Retinal pigment epithelial cell (primary cell): Measurements from ENCODE around the gene KRT35.

Source experiments
- DNase-seq: peaks from one replicate; pipeline ENCODE4 v3.0.0-alpha.2; 2010; ENCODE audit warnings: low read depth
- H3K4me3 ChIP-seq: 2 replicates; pipeline ENCODE4 v1.5.1; 2011; ENCODE audit warnings: mild to moderate bottlenecking, low read length, control low read depth, moderate library complexity
- TF ChIP-seq, protein P1 (sequence below): conservative IDR thresholded peaks from 2 replicates; pipeline ENCODE4 v1.5.1; 2011; ENCODE audit warnings: low read depth, low read length, control low read depth, inconsistent platforms

KRT35 gene

DNA sequence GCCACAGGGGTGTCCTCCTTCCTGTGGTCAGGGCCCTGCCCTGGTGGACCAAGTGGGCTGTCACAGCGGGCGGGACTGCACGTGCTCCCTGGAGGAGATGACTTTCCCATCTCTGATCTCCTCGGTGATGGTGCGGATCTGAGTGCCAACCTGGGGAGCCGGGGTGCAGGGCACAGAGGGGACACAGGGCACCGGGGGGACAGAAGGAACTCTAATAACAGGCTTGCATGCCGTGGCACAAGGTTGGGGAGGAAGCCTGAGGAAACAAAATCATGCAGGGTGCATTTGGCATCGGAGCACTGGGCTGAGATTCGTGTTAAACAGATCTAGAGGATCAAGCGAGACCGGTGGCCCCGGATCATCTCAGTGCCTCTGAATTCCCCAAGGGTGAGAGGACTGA lies 5.4 kb upstream of the KRT35 start:
- H3K4me3 ChIP-seq = no peak overlapping the region
- no peak for DNase-seq
- TF ChIP-seq, protein P1, sequence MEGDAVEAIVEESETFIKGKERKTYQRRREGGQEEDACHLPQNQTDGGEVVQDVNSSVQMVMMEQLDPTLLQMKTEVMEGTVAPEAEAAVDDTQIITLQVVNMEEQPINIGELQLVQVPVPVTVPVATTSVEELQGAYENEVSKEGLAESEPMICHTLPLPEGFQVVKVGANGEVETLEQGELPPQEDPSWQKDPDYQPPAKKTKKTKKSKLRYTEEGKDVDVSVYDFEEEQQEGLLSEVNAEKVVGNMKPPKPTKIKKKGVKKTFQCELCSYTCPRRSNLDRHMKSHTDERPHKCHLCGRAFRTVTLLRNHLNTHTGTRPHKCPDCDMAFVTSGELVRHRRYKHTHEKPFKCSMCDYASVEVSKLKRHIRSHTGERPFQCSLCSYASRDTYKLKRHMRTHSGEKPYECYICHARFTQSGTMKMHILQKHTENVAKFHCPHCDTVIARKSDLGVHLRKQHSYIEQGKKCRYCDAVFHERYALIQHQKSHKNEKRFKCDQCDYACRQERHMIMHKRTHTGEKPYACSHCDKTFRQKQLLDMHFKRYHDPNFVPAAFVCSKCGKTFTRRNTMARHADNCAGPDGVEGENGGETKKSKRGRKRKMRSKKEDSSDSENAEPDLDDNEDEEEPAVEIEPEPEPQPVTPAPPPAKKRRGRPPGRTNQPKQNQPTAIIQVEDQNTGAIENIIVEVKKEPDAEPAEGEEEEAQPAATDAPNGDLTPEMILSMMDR = no peak

DNA sequence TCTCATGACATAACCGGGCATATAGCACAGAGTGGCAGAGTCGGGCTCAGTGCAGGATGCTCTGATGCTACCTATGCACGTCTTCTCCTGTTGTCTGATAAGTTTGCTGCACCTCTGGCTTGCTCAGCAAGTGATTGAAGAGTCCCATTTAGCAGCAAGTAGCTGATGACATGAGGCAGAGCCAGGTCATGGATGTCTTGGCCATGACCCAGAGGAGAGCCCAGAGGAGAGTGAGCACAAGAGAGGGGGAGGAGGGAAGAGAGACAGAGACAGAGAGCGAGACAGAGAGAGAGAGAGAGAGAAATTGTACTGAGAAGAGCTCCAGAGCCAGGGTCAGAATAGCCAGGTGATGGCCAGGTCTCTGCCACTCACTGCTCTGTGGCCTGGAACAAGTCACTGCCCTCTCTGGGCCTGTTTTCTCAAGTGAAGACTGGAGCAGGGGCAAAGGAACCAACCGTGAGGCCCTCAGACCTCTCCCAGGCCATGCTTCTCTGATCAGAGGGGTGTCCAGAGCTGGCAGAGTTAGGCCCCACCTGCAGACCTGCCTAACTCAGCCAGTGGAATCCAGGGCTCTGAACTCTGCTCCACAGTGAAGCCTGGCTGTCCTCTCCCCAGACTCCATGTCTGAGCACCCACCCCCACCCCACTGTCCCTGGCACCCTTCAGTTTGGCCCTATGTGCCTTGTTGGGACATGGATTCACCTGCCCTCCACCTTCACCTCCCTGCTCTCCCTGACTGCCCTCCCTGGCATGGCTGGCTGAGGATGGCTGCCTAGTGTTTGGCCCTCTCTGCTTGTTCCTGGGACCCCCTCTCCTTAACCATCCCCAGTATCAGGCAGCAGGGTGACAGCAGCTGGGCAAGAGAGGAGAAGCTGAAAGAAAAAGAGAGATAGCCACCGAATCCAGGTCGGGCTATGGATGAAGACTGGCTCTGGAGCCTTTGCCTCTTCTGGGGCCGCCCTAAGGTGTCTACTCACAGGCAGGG lies 4.3 kb upstream of the KRT35 start:
- DNase-seq = no peak
- TF ChIP-seq, protein P1 = no peak
- no peak overlapping the region for H3K4me3 ChIP-seq

DNA sequence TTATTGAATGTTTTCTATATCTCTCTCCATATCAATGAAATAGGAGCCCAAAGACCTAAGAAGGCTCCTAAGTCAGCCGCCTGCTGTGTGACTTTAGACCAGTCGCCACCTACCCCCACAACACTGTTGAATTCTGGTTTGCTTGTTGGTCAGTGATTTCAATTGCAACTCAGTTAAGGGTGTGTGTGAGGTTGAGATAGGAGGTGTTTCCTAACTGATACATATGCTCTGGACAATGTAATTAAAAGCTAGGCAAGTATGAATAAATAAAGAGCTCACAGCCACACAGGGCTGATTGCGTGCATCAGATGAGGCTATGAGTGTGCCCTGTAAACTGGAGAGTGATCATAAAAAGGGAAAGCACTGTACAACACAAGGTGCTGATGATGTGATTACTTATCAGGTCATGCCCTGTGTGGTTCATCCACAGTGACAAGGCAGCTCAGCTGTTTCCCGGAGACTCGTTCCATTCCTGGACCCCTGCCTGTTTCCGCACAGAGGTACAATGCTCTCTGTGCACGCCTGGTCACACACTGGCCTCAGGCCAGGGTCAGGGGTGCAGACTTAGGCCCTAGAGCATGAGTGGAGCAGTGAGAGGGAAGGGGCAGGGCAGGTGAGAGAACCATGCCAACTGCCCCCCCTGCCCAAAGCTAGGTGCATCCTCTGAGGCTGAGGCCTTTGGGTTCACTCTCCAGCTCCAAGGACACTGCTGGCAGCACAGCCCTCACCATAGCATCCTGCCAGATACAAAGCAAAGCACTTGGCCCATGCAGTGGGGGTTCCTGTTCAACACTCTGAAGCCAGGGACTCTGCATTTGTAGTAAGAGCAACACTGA lies 3.3 kb upstream of the KRT35 start:
- TF ChIP-seq, protein P1 = no peak
- DNase-seq = no peak
- no peak overlapping the region for H3K4me3 ChIP-seq

DNA sequence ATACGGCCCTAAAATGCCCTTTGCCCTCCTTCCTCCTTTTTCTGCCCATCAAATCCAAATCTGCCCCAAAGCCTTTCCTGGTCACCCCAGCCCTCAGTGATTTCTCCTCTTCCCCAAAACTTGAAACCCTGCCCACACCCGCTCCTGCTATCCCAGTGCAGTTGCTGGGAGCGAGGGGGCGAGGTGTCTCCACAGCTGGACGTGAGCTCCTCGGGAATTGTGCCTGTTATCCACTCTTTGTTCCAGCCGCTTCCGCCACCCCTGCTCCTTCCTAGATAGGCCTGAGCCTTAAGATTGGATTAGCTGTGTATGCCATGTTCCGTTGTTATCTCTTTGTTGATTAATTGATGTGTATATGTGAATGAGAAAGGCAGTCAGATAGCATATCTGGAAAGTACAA lies 2.6 kb upstream of the KRT35 start:
- no peak overlapping the region for H3K4me3 ChIP-seq
- no peak for DNase-seq
- TF ChIP-seq, protein P1 = no peak

DNA sequence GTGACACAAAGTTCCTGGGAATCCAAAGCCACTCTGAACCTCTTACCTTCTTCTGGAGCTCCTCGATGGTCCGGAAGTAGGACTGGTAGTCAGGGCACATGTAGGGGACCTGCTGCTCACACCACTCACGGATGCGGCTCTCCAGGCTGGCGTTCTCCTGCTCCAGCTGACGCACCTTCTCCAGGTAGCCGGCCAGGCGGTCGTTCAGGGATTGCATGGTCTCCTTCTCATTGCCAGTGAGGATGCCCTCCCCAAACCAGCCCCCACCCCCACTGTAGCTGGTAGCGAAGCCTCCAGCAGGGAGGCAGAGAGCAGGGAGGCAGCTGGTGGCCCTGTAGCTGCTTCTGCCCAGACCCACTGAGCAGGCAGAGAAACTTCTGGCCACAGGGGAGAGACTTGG lies 370 bp downstream of the KRT35 start:
- TF ChIP-seq, protein P1 = no peak
- no peak for DNase-seq

DNA sequence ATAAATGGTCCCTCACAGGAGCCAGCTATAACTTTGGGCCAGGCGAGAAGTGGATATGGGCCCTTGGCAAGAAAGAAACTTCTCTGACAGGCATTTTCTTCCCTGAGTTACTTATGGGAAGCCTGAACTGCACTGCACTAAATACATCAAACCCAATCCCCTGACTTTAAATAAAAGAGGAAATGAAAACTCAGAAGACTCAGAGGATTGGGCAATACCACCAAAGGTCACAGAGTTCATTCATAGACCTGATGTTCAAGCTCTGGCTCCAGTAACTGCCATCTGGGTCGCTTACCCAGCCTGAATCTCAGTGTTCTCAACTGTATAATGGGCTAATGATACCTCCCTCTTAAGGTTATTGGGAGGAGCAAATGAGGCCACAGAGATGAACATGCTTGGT lies 815 bp downstream of the KRT35 start:
- no peak for DNase-seq

More for the DNA sequence above, 370 bp downstream of the KRT35 start:
- no peak overlapping the region for H3K4me3 ChIP-seq

More for the DNA sequence above, 815 bp downstream of the KRT35 start:
- H3K4me3 ChIP-seq = no peak overlapping the region
- TF ChIP-seq, protein P1 = no peak
